T-cell (primary cell): ENCODE measurements around the gene LIPK. TPM values are rescaled to one million over a fixed set of nuclear protein-coding genes. Genes with fewer than 3 reads are reported as not detected.

Source experiments
- ATAC-seq, 4 experiments: fragments of 200-7000 bp in 3 of 4; fragments of 150-1000 bp in 1 of 4; cut with Tn5 transposase; replicated peaks in 1 of 4; 1 replicate in 3 of 4; 2 replicates in 1 of 4; pipeline ENCODE4 v1.10.0; 2021; ENCODE audit warnings: moderate library complexity in 3 of 4, mild to moderate bottlenecking in 2 of 4, moderate number of reproducible peaks in 1 of 4
- CTCF ChIA-PET, 2 donors: fragments of 300-600 bp; sonication (Branson Sonifier 250); formaldehyde crosslinking; loops; one replicate each; lab custom pipeline; 2022; ENCODE audit warnings: antibody characterized with exemption in 2 of 2; lab: Charles Lee
- POLR2A ChIA-PET, 2 donors: fragments of 300-600 bp; sonication (Branson Sonifier 250); formaldehyde crosslinking; loops; one replicate each; lab custom pipeline; 2022; ENCODE audit warnings: antibody characterized with exemption in 2 of 2; lab: Charles Lee
- DNase-seq, 35 experiments: peaks; one replicate each; pipeline versions ENCODE4 v3.0.0 to v3.0.0-alpha.2; 2013 to 2023
- H3K27ac ChIP-seq: one replicate; pipeline ENCODE4 v1.5.1; 2013; ENCODE audit warnings: low read length
- H3K27me3 ChIP-seq, 2 experiments: replicated peaks in 1 of 2; 1 replicate in 1 of 2; 2 replicates in 1 of 2; pipeline versions ENCODE4 v1.6.1 to v1.7.0; 2013; ENCODE audit warnings: low read length in 1 of 2, mixed read lengths in 1 of 2; ENCODE audit not compliant: control insufficient read depth in 2 of 2, insufficient read depth in 2 of 2; ENCODE audit errors: extremely low read depth in 1 of 2
- H3K36me3 ChIP-seq, 2 donors: 1 replicate in 1 of 2; 2 replicates in 1 of 2; pipeline versions ENCODE4 v1.6.1 to v1.7.0; 2013; ENCODE audit warnings: low read length in 1 of 2; ENCODE audit not compliant: control insufficient read depth in 2 of 2, insufficient read depth in 1 of 2; ENCODE audit errors: extremely low read depth in 1 of 2
- H3K4me1 ChIP-seq, 2 experiments: 1 replicate in 1 of 2; 2 replicates in 1 of 2; pipeline versions ENCODE4 v1.6.1 to v1.7.0; 2013; ENCODE audit warnings: low read length in 2 of 2, mixed read lengths in 1 of 2; ENCODE audit not compliant: insufficient read depth in 2 of 2, control insufficient read depth in 1 of 2; ENCODE audit errors: extremely low read depth in 1 of 2
- H3K4me3 ChIP-seq, 2 donors: 1 replicate in 1 of 2; 2 replicates in 1 of 2; pipeline versions ENCODE4 v1.5.1 to v1.7.0; 2013; ENCODE audit warnings: mild to moderate bottlenecking in 2 of 2, low read length in 1 of 2, moderate library complexity in 1 of 2; ENCODE audit not compliant: control insufficient read depth in 1 of 2; ENCODE audit errors: extremely low read depth in 1 of 2
- H3K9me3 ChIP-seq: 2 replicates; pipeline ENCODE4 v1.7.0; 2013
- H3K27ac Mint-ChIP-seq, 2 donors: one replicate each; pipeline ENCODE4 v1.8.0; 2020 to 2021; ENCODE audit warnings: mild to moderate bottlenecking in 2 of 2, mixed read lengths in 2 of 2
- H3K27me3 Mint-ChIP-seq, 2 donors: one replicate each; pipeline ENCODE4 v1.8.0; 2021 to 2022; ENCODE audit warnings: mixed read lengths in 2 of 2
- H3K36me3 Mint-ChIP-seq: one replicate; pipeline ENCODE4 v1.8.0; 2021; ENCODE audit warnings: mixed read lengths
- H3K4me1 Mint-ChIP-seq, 3 donors: one replicate each; pipeline ENCODE4 v1.8.0; 2020 to 2022; ENCODE audit warnings: mixed read lengths in 3 of 3, mild to moderate bottlenecking in 1 of 3
- H3K4me3 Mint-ChIP-seq, 3 donors: one replicate each; pipeline ENCODE4 v1.8.0; 2020 to 2022; ENCODE audit warnings: mild to moderate bottlenecking in 3 of 3, mixed read lengths in 3 of 3, moderate library complexity in 3 of 3
- H3K9me3 Mint-ChIP-seq, 3 donors: one replicate each; pipeline ENCODE4 v1.8.0; 2020 to 2022; ENCODE audit warnings: mixed read lengths in 3 of 3
- WGBS: methylation state at CpG from one replicate; pipeline ENCODE4 v1.1.5; 2013; ENCODE audit warnings: missing lambda C conversion rate; ENCODE audit not compliant: insufficient coverage; 5-methylcytosine and 5-hydroxymethylcytosine counted together
- total RNA-seq, 35 experiments: library from RNA in 6 of 35; stranded (reverse) in 6 of 35; fragments of 120-200 nt in 1 of 35; gene quantifications; one replicate each; pipeline versions ENCODE4 v1.2.1 to v1.2.4 and lab custom pipeline; 2013 to 2026

LIPK gene
- total RNA-seq, 5 donors from 2014 or later (not counting 1 experiment from before 2014, with no cell fraction given), result not detected

DNA sequence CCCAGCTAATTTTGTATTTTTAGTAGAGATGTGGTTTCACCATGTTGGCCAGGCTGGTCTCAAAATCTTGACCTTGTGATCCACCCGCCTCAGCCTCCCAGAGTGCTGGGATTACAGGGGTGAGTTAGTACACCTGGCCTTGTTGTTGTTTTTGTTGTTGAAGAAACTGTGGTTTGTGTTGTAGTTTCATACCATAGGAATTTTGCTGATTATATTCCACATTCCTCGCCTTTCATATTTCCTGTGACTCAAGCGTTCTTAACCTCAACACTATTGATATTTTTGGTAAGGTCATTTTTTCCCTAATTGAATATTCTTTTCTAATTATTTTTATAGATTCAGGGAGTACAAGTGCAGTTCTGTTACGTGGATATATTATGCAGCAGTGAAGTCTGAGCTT lies 25.1 kb upstream of the LIPK start:
- H3K4me3 ChIP-seq, result no peak overlapping the region
- Mint-ChIP-seq H3K4me3 (no peak overlapping the region), H3K4me1 (no peaks in the 10 kb centered on the region), H3K27me3 (peaks cover 5% of the 10 kb centered on the region in 2 donors), H3K36me3 (no peaks in the 10 kb centered on the region), H3K27ac (no peak overlapping the region), H3K9me3 (no peaks in the 10 kb centered on the region)
- ATAC-seq (no peak), DNase-seq (no peak)
- no CpG with 5 or more reads among the region's 4 CpGs for WGBS
- no peaks in the 10 kb centered on the region for H3K4me1 ChIP-seq
- H3K27ac ChIP-seq, result no peak overlapping the region
- ChIA-PET POLR2A (no interaction called here), CTCF (no interaction called here)
- no peaks in the 10 kb centered on the region for H3K36me3 ChIP-seq
- H3K27me3 ChIP-seq, result no peaks in the 10 kb centered on the region
- H3K9me3 ChIP-seq, result no peaks in the 10 kb centered on the region

GRCh38 chr10:88682491-88682890 lies 23.6 kb upstream of the LIPK start:
- Histone ChIP-seq H3K27ac (no peak overlapping the region), H3K9me3 (no peaks in the 10 kb centered on the region), H3K4me1 (no peaks in the 10 kb centered on the region), H3K4me3 (no peak overlapping the region), H3K36me3 (no peaks in the 10 kb centered on the region), H3K27me3 (no peaks in the 10 kb centered on the region)
- no peak for ATAC-seq
- no peaks in the 10 kb centered on the region for H3K36me3 Mint-ChIP-seq
- no peaks in the 10 kb centered on the region for H3K9me3 Mint-ChIP-seq
- H3K4me3 Mint-ChIP-seq, result no peak overlapping the region
- POLR2A ChIA-PET, result interaction anchor here in 1 of 2 donors (0.6 kb wide), 2 partner anchors 8 to 119 kb away, joined by 3 to 6 read pairs; no protein-coding TSS in a partner anchor
- CTCF ChIA-PET, result interaction anchor here in 1 of 2 donors (0.6 to 0.7 kb wide), 2 partner anchors 15 to 672 kb away, joined by 3 to 4 read pairs; no protein-coding TSS in a partner anchor
- peaks cover 5% of the 10 kb centered on the region in 2 donors for H3K27me3 Mint-ChIP-seq
- H3K4me1 Mint-ChIP-seq, result no peaks in the 10 kb centered on the region
- no peak overlapping the region for H3K27ac Mint-ChIP-seq
- DNase-seq, result no peak
- 50% methylated on average over 2 of the region's 4 CpGs for WGBS

- H3K27me3 ChIP-seq, result peaks cover 0 to 5% of the 10 kb centered on the region in 2 experiments
- Mint-ChIP-seq H3K27me3 (peaks cover 0 to 10% of the 10 kb centered on the region in 2 donors), H3K36me3 (no peaks in the 10 kb centered on the region), H3K4me3 (no peak overlapping the region), H3K9me3 (no peaks in the 10 kb centered on the region), H3K27ac (no peak overlapping the region), H3K4me1 (no peaks in the 10 kb centered on the region)
- no peak overlapping the region for H3K4me3 ChIP-seq
- peak in 1 of 35 experiments; percentile 38 for DNase-seq
- H3K36me3 ChIP-seq, result no peaks in the 10 kb centered on the region
- ATAC-seq, result peak in 3 of 4 experiments; percentile 44 to 57 (median 53)
- CTCF ChIA-PET, result interaction anchor here (1.1 to 1.4 kb wide), 3 partner anchors 192 to 245 kb away, joined by 3 to 4 read pairs (median 4); partner anchors contain the start of gene STAMBPL1 (in 1 of the 2)
- POLR2A ChIA-PET, result interaction anchor here in 1 of 2 donors (0.6 kb wide), 1 partner anchor 1595 kb away, joined by 3 read pairs; no protein-coding TSS in a partner anchor
- no peak overlapping the region for H3K27ac ChIP-seq
- no peaks in the 10 kb centered on the region for H3K4me1 ChIP-seq
- H3K9me3 ChIP-seq, result no peaks in the 10 kb centered on the region
Measured at GRCh38 chr10:88687853-88688467, 18.1 kb upstream of the LIPK start.

- H3K9me3 Mint-ChIP-seq, result no peaks in the 10 kb centered on the region
- no peaks in the 10 kb centered on the region for H3K4me1 Mint-ChIP-seq
- peaks cover 0 to 9% of the 10 kb centered on the region in 2 donors for H3K27me3 Mint-ChIP-seq
- no peak overlapping the region for H3K27ac ChIP-seq
- ATAC-seq, result no peak
- ChIA-PET POLR2A (no interaction called here), CTCF (interaction anchor here in 1 of 2 donors (1.4 kb wide), 1 partner anchor 243 kb away, joined by 4 read pairs; no protein-coding TSS in a partner anchor)
- no peaks in the 10 kb centered on the region for H3K36me3 Mint-ChIP-seq
- WGBS, result 88% methylated on average over 5 of the region's 6 CpGs
- peaks cover 0 to 5% of the 10 kb centered on the region in 2 experiments for H3K27me3 ChIP-seq
- H3K9me3 ChIP-seq, result no peaks in the 10 kb centered on the region
- no peaks in the 10 kb centered on the region for H3K4me1 ChIP-seq
- H3K4me3 ChIP-seq, result no peak overlapping the region
- H3K36me3 ChIP-seq, result no peaks in the 10 kb centered on the region
- no peak overlapping the region for H3K27ac Mint-ChIP-seq
- H3K4me3 Mint-ChIP-seq, result no peak overlapping the region
- DNase-seq, result no peak
Measured at GRCh38 chr10:88689366-88689765, 16.7 kb upstream of the LIPK start.

DNA sequence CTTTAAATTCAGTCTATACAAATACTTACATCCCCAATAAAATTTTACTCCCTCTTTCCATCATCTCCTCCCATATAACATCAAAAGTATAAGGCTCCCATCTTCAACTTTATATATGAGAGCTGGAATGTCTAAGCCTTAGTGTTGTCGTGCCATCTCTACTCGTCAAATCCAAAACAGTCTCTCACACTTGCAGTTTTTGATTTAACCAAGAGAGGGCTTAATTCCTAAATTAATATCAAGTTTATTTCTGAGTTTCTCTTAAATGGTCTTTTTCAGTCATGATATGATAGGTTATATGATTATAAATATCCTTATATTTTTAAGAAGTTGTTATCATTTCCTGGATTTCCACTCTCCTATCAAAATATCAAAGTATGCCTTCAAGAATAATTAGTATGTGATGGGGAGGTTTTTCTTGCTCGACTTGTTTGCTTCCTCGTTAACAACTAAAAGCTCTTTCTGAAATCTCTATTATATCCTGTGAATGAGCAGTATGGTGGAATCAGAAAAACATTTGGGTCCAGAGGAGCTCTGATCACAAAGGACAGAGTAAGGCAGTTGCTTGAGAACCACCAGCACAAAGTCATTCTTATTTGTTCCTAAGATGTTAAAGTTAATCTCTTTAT lies 12.5 kb upstream of the LIPK start:
- Mint-ChIP-seq H3K27me3 (peaks cover 4 to 10% of the 10 kb centered on the region in 2 donors), H3K4me3 (no peak overlapping the region), H3K4me1 (no peaks in the 10 kb centered on the region), H3K36me3 (no peaks in the 10 kb centered on the region), H3K9me3 (no peaks in the 10 kb centered on the region), H3K27ac (no peak overlapping the region)
- peaks cover 0 to 5% of the 10 kb centered on the region in 2 experiments for H3K27me3 ChIP-seq
- CTCF ChIA-PET, result interaction anchor here (0.5 to 1.0 kb wide), 6 partner anchors 35 to 1020 kb away, joined by 3 to 6 read pairs (median 3); no protein-coding TSS in a partner anchor
- no peaks in the 10 kb centered on the region for H3K9me3 ChIP-seq
- H3K27ac ChIP-seq, result no peak overlapping the region
- POLR2A ChIA-PET, result interaction anchor here in 1 of 2 donors (0.7 kb wide), 1 partner anchor 24 kb away, joined by 3 read pairs; no protein-coding TSS in a partner anchor
- no peak overlapping the region for H3K4me3 ChIP-seq
- H3K36me3 ChIP-seq, result no peaks in the 10 kb centered on the region
- DNase-seq (no peak), ATAC-seq (no peak)
- WGBS, result no CpG with 5 or more reads among the region's 4 CpGs
- H3K4me1 ChIP-seq, result no peaks in the 10 kb centered on the region

- H3K36me3 Mint-ChIP-seq, result no peaks in the 10 kb centered on the region
- CTCF ChIA-PET, result no interaction called here
- H3K27ac Mint-ChIP-seq, result no peak overlapping the region
- Histone ChIP-seq H3K27me3 (no peaks in the 10 kb centered on the region), H3K27ac (no peak overlapping the region), H3K4me3 (no peak overlapping the region), H3K9me3 (no peaks in the 10 kb centered on the region), H3K36me3 (no peaks in the 10 kb centered on the region), H3K4me1 (no peaks in the 10 kb centered on the region)
- no peak overlapping the region for H3K4me3 Mint-ChIP-seq
- WGBS, result no CpG with 5 or more reads among the region's 4 CpGs
- POLR2A ChIA-PET, result no interaction called here
- no peaks in the 10 kb centered on the region for H3K9me3 Mint-ChIP-seq
- DNase-seq (no peak), ATAC-seq (no peak)
- H3K4me1 Mint-ChIP-seq, result peaks cover 0 to 4% (median 0%) of the 10 kb centered on the region in 3 donors
- no peaks in the 10 kb centered on the region for H3K27me3 Mint-ChIP-seq
Measured at GRCh38 chr10:88702848-88703597, 3.0 kb upstream of the LIPK start.
